Fibroblast of pulmonary artery (primary cell): ENCODE results near the gene ZAR1.
A peak's percentile ranks its signal among the peaks of the same experiment; 100 is the strongest.

Experiments used
- DNase-seq: peaks from one replicate; pipeline ENCODE4 v3.0.0-alpha.2; 2010; ENCODE audit warnings: low read depth
- H3K4me3 ChIP-seq: replicated peaks from 2 replicates; pipeline ENCODE4 v1.5.1; 2011; ENCODE audit warnings: low read depth, mild to moderate bottlenecking, control low read depth, low read length, moderate library complexity
- TF ChIP-seq, protein P1 (sequence below): IDR thresholded peaks from 2 replicates; pipeline ENCODE4 v1.5.1; 2011; ENCODE audit warnings: mild to moderate bottlenecking, control low read depth, low read length, inconsistent platforms; ENCODE audit errors: missing control alignments

Gene ZAR1

GRCh38 chr4:48526406-48526805 lies 36.4 kb downstream of the ZAR1 start:
- no peak for DNase-seq
- no peak overlapping the region for H3K4me3 ChIP-seq
- TF ChIP-seq, protein P1, sequence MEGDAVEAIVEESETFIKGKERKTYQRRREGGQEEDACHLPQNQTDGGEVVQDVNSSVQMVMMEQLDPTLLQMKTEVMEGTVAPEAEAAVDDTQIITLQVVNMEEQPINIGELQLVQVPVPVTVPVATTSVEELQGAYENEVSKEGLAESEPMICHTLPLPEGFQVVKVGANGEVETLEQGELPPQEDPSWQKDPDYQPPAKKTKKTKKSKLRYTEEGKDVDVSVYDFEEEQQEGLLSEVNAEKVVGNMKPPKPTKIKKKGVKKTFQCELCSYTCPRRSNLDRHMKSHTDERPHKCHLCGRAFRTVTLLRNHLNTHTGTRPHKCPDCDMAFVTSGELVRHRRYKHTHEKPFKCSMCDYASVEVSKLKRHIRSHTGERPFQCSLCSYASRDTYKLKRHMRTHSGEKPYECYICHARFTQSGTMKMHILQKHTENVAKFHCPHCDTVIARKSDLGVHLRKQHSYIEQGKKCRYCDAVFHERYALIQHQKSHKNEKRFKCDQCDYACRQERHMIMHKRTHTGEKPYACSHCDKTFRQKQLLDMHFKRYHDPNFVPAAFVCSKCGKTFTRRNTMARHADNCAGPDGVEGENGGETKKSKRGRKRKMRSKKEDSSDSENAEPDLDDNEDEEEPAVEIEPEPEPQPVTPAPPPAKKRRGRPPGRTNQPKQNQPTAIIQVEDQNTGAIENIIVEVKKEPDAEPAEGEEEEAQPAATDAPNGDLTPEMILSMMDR, result no peak

GRCh38 chr4:48538358-48538757 lies 48.3 kb downstream of the ZAR1 start:
- H3K4me3 ChIP-seq, result no peak overlapping the region
- DNase-seq, result no peak
- TF ChIP-seq, protein P1, result no peak

DNA sequence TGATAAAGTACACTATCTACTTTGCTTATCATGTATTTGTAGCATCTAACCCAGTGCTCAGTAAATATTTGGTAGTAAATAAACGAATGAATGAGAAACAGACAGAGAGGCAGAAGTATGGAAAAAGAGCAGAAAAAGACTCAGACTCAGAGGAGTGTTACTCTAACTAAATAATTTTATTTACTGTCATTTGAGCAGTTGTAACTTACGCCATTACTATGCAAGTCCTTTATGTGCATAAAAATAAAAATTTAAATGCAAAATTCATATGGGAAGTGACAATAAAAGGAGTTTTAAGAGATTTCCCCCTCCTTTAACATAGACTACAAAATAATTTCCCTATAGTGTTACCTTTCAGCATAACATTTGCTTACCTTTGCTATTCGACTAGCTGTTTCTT lies 49.5 kb downstream of the ZAR1 start:
- DNase-seq, result no peak
- no peak overlapping the region for H3K4me3 ChIP-seq
- TF ChIP-seq, protein P1, result no peak

- no peak overlapping the region for H3K4me3 ChIP-seq
- DNase-seq, result no peak
- TF ChIP-seq, protein P1, result no peak
Measured at GRCh38 chr4:48542888-48543287, 52.8 kb downstream of the ZAR1 start.

- TF ChIP-seq, protein P1, result no peak
- DNase-seq, result peak; percentile 5
- no peak overlapping the region for H3K4me3 ChIP-seq
Measured at GRCh38 chr4:48543796-48544195, 53.7 kb downstream of the ZAR1 start.
